GM19351 (cell line): ENCODE measurements around the gene GPR3.
A peak's percentile ranks its signal among the peaks of the same experiment; 100 is the strongest.

ENCODE experiments used
- ATAC-seq: cut with Tn5 transposase; IDR thresholded peaks from one replicate; pipeline ENCODE4 v1.9.1; 2021; ENCODE audit warnings: mild to moderate bottlenecking, moderate library complexity; ENCODE audit not compliant: unreplicated experiment

GPR3 gene, protein sequence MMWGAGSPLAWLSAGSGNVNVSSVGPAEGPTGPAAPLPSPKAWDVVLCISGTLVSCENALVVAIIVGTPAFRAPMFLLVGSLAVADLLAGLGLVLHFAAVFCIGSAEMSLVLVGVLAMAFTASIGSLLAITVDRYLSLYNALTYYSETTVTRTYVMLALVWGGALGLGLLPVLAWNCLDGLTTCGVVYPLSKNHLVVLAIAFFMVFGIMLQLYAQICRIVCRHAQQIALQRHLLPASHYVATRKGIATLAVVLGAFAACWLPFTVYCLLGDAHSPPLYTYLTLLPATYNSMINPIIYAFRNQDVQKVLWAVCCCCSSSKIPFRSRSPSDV

DNA sequence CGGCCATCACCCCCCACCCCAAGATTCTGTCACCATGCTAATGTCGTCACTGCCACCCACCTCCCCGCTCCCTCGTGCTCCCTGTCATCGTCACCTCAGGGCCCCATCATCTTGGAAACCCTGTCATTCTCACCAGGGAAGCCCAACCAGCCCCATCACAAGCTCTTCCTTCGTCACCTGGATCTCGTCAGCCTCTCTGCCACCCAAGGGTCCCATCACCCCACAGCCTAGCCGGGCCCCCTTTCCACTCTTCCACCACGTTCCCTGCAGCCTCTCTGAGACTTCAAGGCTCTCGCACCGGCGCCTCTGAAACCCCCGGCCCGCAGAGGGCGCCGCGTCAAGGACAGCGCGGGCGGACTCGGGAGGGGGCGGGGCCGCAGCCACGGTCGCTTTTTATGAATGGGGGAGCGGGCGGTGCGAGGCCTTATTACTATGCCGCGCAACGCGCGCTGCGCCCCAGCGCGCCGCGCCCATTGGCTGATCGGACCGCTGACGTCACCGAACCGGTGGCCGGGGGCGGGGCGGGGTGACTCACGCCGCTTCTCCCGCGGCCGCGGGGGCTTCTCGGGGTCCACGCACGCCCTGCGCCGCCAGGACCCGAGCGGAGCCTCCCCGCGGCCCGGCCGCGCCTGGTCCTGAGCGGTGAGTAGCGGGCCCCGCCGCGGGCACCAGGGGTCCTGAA is at the start of gene GPR3:
TSS of gene GPR3 (plus strand) at position 527 of the 682 bp plus-strand sequence. CDS start 1,177 bp downstream, outside the sequence.
- peak; percentile 87 for ATAC-seq

DNA sequence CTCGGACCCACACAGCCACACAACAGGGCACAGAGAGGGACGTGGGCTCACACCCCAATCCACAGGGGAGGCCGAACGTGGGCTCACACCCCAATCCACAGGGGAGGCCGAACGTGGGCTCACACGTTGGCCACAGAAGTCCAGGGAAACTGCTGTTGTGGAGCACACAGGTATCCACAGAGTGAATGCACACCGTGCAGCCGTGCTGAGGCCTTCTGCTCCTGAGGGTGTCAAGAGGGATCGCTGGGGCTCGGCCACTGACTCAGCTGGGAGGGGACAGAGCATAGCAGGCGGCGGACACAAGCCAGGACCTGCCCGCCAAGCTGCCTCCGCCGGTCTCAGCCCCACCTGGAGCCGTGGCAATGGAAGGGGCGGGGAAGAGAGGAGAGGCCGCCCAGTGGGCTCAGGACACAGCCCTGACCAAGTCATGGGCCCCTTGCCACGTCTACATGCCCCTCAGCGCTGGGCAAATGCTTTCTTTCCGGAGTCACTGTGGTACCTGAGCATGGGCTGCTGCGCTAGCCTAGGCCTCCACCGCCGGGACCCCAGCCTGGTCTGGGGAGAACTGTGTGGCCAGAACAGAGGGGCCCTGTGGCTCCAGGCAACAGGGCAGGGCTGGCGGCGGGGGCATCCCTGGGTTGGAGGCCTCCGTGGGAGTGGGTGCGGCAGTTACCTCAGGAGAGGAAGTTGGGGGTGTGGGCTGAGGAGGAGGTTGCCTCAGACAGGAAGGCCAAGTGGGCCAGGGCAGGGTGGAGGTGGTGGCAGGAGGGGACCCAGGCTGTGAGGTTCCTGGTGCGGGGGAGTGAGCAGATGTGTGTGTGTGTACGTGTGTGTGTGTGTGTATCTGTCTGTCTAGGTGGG is 49.4 kb upstream of the GPR3 start:
- ATAC-seq: peak; percentile 46

DNA sequence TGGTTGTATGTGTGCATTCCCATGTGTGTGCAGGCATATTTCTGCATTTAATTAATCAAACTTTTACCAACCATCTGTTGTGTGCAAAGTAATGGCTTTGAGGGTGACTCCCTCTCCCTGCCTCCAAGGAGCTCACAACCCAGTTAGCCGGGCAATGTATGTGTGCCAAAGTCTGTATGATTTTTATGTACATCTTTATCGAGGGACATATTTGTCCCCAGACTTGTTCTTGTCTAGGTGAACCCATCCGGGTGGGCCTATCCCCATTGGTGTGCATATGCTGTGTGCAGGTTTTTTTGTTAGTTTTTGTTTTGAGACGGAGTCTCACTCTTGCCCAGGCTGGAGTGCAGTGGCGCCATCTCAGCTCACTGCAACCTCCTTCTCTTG is 48.8 kb upstream of the GPR3 start:
- ATAC-seq: no peak

DNA sequence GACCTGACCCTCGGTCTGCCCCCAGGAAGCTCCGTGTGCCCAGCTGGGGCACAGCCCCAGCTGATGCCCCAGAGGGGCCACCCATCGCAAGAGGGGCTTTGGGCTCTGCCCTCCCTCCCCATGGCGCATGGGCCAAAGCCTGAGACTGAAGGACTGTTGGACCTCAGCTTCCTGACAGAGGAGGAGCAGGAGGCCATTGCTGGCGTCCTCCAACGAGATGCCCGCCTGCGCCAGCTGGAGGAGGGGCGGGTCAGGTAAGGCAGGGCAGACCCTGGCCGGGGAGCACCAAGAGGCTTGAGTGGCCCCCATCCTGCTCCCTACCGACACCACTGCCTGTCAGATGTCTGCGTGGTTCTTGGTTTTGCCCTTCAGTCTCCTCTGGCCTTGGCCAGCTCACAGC is 47.1 kb upstream of the GPR3 start:
- no peak for ATAC-seq

DNA sequence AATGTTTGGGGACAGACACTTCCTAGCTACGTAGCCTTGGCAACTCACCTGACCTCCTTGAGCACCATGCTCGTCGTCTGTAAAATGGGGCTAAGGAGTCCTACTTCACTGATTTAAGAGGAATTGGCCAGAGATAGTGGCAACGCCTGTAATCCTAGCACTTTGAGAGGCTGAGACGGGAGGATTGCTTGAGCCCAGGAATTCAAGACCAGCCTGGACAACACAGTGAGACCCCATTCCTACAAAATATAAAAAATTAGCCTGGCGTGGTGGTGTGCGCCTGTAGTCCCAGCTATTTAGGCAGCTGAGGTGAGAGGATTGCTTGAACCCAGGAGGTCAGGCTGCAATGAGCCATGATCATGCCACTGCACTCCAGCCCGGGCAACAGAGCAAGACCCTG is 46.1 kb upstream of the GPR3 start:
- no peak for ATAC-seq

DNA sequence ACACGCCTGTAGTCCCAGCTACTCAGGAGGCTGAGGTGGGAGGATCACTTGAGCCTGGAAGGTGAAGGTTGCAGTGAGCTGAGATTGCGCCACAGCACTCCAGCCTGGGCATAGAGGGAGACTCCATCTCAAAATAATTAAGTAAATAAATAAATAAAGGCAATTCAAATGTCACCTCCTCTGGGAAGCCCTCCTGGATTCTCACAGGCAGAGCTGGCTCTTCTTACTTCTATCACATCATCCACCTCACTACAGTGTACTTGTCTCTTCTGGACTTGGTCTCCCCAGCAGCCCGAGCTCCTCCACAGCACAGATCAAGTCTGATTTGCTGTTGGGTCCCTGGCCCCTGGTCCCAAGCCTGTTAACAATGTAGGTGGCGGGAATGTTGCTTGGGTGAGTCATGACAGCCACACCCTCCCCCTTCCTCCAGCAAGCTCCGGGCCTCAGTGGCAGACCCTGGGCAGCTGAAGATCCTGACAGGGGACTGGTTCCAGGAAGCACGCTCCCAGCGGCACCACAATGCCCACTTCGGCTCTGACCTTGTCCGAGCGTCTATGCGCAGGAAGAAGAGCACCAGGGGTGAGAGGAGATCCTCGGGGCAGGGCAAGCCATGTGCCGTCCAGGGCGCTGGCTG is 45.3 kb upstream of the GPR3 start:
- ATAC-seq: no peak

DNA sequence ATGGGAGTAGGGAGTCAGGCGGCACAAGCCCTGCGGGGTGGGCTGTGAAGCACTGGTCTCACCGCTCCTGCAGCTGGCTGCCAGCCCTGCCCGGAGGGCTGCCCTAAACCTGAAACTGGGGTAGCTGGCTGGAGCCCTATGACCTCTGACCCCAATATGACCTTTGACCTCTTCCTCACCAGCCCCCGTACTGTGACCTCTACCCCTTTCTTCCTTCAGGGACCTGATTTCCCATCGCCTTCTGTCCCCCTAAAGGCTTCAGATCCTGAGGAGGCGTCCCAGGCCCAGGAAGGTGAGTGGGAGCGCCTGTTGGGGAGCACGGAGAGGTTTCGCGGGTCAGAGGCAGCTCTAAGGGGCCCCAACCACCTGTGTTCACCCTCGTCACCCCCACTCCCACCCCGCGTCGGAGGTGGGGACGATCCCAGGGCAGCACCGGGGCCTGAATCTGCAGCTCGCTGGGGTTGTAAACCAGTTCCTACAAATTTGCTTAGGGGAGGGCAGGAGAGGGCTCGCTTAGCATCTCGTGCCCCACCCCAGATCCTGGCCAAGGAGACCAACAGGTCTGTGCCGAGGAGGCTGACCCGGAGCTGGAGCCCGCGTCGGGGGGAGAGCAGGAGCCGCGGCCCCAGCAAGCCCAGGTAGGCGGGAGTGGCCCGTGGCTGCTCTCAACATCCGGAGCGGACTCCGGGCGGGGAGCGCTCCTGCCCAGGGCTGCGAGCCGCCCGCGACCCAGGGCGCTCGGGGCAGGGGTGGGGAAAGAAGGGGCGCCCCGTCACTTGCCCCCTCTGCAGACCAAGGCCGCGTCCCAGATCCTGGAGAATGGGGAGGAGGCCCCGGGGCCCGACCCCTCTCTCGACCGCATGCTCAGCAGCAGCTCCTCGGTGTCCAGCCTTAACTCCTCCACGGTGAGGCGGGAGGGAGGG is 43.3 kb upstream of the GPR3 start:
- no peak for ATAC-seq

DNA sequence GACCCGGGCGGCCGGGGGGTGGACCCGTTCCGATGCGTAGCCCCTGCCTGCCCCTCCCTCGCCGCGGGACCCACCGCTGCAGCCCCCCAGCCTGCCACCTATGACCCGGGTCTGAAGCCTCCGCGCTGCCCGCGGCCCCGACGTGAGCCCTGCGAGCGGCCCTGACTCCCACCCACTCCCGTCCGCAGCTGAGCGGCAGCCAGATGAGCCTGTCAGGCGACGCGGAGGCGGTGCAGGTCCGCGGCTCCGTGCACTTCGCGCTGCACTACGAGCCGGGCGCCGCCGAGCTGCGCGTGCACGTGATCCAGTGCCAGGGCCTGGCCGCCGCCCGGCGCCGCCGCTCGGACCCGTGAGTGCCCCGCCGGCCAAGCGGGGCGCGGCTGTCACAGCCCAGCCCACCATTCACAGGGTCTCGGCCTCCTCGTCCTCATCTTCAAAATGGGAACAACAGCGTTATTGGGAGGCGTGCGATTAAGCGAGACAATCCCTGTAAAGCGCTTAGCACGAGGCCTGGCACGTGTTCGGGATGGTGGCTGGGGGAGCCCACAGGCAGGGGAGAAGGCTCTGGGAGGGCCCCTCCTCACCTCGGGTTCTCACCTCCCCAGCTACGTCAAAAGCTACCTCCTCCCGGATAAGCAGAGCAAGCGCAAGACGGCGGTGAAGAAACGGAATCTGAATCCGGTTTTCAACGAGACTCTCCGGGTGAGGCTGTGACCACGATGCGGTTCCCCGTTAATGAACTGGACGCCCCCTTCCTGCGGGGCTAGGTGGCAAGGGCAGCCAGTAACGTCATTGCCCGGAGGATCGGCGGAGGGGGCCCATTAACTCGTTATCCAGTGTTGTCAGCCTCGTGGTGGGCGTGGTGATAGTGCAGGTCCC is 42.4 kb upstream of the GPR3 start:
- ATAC-seq: no peak

DNA sequence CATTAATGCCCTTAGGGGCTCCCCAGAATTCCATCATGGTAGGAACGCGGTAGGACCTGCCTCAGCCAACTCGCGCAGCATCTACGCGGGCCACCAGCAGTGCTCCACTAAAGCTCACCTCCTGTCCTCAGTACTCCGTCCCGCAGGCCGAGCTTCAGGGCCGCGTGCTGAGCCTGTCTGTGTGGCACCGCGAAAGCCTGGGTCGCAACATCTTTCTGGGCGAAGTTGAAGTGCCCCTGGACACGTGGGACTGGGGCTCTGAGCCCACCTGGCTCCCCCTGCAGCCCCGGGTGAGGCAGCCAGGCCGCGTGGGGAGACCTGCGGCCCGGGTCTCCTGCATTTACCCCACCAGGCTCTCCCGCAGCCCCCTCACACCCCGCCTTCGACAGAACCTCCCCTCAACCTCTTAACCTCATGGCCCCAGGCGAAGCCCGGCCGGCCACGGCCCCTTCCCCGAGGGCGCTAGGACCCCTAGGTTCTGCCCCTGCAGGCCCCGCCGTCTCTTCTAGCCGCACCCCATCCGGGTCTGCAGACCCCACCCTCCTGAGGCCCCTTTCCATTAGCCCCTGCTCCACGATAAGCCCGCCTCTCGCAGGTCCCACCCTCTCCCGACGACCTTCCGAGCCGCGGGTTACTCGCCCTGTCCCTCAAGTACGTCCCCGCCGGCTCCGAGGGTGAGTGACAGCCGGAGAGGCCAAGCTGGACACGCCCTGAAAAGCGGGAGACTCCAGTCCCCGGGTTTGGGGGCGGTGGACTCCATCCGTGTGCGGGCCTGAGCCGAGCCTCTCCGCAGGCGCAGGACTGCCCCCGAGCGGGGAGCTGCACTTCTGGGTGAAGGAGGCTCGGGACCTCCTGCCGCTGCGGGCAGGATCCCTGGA is 41.5 kb upstream of the GPR3 start:
- no peak for ATAC-seq

DNA sequence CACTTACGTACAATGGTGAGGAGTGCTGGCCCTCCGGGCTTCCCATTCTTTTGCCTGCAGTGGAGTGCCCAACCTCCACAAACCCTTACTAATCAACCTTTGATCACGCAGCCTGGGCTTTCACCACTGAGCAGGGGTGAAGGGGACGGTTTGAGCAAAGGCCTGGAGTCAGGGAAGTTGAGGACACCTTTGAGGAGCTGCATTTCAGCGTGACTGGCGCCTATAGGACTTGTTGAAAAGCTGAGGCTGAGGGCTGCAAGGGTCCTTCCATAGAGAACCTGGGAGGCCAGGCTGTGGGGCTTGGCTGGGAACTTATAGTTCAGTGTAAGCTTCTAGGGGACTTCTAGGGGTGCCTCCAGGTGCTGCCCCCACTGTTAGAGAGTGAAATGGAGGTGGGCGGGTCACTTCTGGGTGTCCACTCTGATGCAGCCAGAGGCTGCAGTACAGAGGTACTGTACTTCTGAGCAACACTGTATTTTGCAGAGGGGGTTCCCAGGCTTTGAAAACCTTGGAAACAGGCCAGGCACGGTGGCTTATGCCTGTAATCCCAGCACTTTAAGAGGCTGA is 40.8 kb upstream of the GPR3 start:
- ATAC-seq: no peak

DNA sequence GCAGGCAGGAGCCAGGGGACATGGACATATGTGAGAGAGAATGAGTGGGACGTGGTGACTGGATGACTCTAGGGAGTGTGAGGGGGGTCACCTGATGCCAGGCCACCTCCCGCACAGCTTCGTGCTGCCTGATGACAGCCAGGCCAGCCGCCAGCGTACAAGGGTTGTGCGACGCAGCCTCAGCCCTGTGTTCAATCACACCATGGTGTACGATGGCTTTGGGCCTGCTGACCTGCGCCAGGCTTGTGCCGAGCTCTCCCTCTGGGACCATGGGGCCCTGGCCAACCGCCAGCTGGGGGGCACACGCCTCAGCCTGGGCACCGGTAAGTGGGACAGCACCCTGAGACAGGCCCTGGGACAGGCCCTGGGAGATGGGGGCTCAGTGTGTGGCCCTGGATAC is 39.3 kb upstream of the GPR3 start:
- ATAC-seq: no peak

DNA sequence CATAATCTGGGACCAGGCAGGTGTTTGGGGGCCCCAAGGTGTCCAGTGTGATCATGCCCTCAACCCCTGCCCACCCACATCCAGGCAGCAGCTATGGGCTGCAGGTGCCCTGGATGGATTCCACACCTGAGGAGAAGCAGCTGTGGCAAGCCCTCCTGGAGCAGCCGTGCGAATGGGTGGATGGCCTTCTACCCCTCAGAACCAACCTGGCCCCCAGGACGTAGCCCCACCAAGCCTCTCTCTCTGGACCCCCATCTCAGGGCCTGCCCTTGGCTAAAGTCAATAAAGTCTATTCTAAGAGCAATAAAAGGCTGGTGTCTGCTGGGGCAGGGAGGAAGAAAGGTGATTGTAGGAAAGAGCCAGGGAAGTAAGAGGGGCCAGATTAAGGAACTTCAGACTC is 38.8 kb upstream of the GPR3 start:
- ATAC-seq: no peak

DNA sequence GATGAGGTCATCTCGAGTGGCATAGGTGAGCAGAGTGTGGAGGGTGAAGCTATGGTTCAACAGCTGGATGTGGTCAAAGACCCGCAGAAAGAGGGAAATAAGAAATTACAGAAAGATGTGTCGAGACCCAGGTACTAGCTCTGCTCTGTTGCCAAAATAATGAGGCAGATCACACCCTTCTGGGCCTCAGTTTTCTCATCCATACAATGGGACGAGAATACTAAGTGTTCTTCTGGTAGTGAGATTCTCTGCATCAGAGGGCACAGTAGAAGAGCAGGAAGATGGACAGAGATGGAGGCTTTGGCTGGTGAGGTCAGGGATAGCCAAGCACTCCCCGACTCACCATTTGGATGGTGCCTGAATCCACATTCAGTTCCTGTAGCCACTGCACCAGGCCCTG is 36.7 kb upstream of the GPR3 start:
- ATAC-seq: no peak

DNA sequence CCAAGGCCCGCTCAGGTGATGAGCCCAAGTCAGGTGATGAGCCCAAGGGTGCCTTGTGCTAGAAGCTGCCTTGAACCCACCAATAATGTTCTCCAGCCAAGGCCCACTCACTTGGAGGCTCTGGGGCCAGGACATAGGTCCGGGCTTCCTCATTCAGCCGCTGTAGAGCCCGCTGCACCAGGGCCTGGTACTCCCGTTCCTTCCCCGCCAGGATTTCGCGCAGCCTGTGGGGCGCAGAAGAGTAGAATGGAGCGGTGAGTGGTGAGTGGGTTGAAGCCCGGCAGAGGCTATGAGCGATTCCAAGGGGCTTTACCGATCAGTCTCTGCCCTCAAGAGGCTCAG is 36.2 kb upstream of the GPR3 start:
- ATAC-seq: no peak

DNA sequence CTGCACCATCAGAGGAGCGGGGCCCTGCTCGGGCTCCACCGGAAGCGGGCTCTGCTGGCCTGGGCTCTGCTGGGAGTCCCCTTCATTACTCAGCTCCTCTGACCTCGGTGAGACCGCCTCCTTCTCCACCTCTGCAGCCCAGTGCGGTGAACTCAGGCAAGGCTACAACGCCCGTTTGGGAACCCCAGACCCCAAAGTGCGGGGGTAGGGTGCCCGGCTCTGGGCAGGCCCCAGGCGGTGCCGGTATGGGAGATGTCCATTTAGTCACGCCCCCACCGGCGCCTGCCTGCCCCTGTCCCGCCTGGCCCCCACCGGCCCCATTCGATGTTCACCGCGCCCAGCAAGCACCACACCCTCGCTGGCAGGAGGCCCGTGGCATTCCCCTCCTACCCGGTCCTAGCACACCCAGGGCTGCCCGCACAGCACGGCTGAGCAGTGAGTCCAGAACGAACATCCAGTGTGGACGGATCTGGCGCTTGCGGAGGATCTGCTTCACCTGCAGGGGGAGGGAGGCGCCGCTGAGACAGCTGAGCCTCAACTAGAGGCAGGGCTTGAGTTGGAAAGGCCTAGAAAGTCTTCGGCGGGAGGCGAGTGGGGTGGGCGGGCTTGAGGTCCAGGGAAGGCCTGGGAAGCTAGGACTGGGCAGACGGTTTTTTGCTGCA is 35.7 kb upstream of the GPR3 start:
- no peak for ATAC-seq

DNA sequence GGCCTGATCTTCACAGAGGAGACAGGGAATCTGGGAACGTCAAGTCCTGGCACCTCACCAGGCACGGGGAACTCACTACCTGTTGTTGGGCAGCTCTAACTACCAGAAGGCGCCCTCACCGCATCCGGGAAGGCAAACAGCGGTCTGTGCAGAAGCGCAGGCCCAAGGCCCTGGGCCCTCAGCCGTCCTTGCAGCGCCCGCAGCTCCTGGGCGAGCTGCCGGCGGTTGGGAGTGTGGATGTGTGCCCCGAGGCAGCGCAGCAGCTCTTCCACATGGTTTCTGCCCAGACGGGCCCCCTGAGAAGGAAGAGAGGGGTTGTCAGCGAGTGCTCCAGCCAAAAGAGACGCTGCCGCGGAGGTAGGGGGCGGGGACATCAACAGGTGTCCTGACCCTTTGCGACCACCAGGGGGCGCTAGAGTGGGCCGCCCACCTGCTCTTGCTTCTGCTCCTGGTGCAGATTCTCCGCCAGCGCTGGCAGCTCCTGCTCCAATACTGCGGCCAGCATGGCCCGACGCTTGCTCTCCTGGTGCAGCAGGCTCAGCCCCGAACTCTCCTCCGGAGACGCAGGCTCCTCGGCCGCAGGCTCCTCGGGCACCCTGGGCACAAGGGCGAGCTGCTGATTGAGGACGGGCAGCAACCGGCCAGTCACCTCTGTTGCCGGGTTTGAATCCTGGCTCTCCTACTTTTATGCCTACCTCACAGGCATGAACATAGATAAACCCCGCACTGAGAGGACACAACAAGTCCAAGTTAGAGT is 35.0 kb upstream of the GPR3 start:
- ATAC-seq: peak; percentile 47
